Liver (tissue), 3 donors: ENCODE measurements around the gene PTPRN2.

ENCODE experiments used
- ATF3 ChIP-seq: IDR thresholded peaks from 2 replicates; pipeline ENCODE4 v1.6.1; 2016; ENCODE audit warnings: antibody characterized with exemption
- CTCF ChIP-seq: fragments of 150-350 bp; IDR thresholded peaks from 2 replicates; pipeline ENCODE4 v1.5.1; 2017; ENCODE audit warnings: improper control_type of control experiment, low read depth, low read length; ENCODE audit not compliant: missing input control
- EGR1 ChIP-seq, 2 donors: IDR thresholded peaks; 2 replicates each; pipeline ENCODE4 v1.6.1; 2016 to 2018; ENCODE audit warnings: antibody characterized with exemption in 2 of 2, low read depth in 2 of 2
- HNF4A ChIP-seq, 2 donors: conservative IDR thresholded peaks; 2 replicates each; pipeline ENCODE4 v1.6.1; 2016; ENCODE audit warnings: antibody characterized with exemption in 2 of 2, mild to moderate bottlenecking in 2 of 2
- JUND ChIP-seq, 2 donors: IDR thresholded peaks; 2 replicates each; pipeline ENCODE4 v1.6.1; 2016; ENCODE audit warnings: antibody characterized with exemption in 2 of 2
- MAX ChIP-seq: IDR thresholded peaks from 2 replicates; pipeline ENCODE4 v1.6.1; 2016; ENCODE audit warnings: antibody characterized with exemption
- RAD21 ChIP-seq, 2 donors: IDR thresholded peaks; 2 replicates each; pipeline ENCODE4 v1.6.1; 2016; ENCODE audit warnings: antibody characterized with exemption in 2 of 2, mild to moderate bottlenecking in 2 of 2
- ZBTB33 ChIP-seq: IDR thresholded peaks from 2 replicates; pipeline ENCODE4 v1.6.1; 2016; ENCODE audit warnings: antibody characterized with exemption
- donor health status: healthy.
- donor health status: healthy.

- TF ChIP-seq CTCF (no peak), EGR1 (IDR thresholded peaks at IDR 0.05; ENCODE audit: low read depth in 2 of 2) (no peak), MAX (no peak), RAD21 (IDR thresholded peaks at IDR 0.05) (no peak), ZBTB33 (no peak), HNF4A (conservative IDR thresholded peaks at IDR 0.05) (no peak), JUND (IDR thresholded peaks at IDR 0.05) (no peak), ATF3 (no peak)
Measured at GRCh38 chr7:158076215-158076614, 511.4 kb downstream of the PTPRN2 start.
